ENCODE results near the gene CRYBG3. TPM values are rescaled to one million over a fixed set of nuclear protein-coding genes. Genes with fewer than 3 reads are reported as not detected.

Gene CRYBG3
- total and polyA plus RNA-seq, 2 of the 13 experiments (the other 11 are each of a cell fraction or from before 2014, with no cell fraction given): 3.8 to 15.9 TPM

- no peak for TF ChIP-seq PITX1 (CRISPR knock-in tag; IDR thresholded peaks at IDR 0.05)
Measured at GRCh38 chr3:97938444-97938843, 116.6 kb downstream of the CRYBG3 start (continued).

- DNase-seq (ENCODE audit: low spot score): no peak
- H3K79me2 ChIP-seq (ENCODE audit: insufficient read depth, low read length): no peaks in the 10 kb centered on the region
- no peak overlapping the region for H3K9ac ChIP-seq (ENCODE audit: insufficient read depth, low read depth, low read length)
- H4K20me1 ChIP-seq (ENCODE audit: insufficient read depth, low read length): no peaks in the 10 kb centered on the region
- no peak overlapping the region for H2AFZ ChIP-seq (ENCODE audit: low read length)
- POLR2A ChIA-PET: no interaction called here
- H3K27me3 ChIP-seq (ENCODE audit: control insufficient read depth in 1 of 2, insufficient read depth in 2 of 2, low read length in 2 of 2): no peaks in the 10 kb centered on the region
- no peaks in the 10 kb centered on the region for H3K4me1 ChIP-seq (ENCODE audit: insufficient read depth, low read length)
- no TSS peak for BruUV-seq (replicated peaks)
- H3K36me3 ChIP-seq (replicated peaks in 1 of 2; ENCODE audit: control insufficient read depth in 1 of 2, insufficient read depth in 2 of 2, low read length in 2 of 2): peaks cover 3 to 23% of the 10 kb centered on the region in 2 experiments; a peak in 4 of 5 replicates
- no peak for FAIRE-seq
- CTCF ChIA-PET (ENCODE audit: low intra/inter-chr PET ratio, low total read pairs): no interaction called here
- no peak overlapping the region for H3K4me2 ChIP-seq (ENCODE audit: low read depth, low read length)
- in situ Hi-C loops (cut with HindIII; ENCODE audit: extremely low pct_ligation_motif_present, low pct_unique_long_range_greater_than_20kb): no loop called here
- intact Hi-C loops (cut with micrococcal nuclease; ENCODE audit: unreplicated experiment): no loop called here
- H3K4me3 ChIP-seq (replicated peaks in 1 of 3; ENCODE audit: insufficient read depth in 1 of 3, low read depth in 2 of 3, low read length in 3 of 3): no peak overlapping the region
- no peak overlapping the region for H3K27ac ChIP-seq (ENCODE audit: extremely low read length, insufficient read depth, low read length)
- no peak for ATAC-seq
- TF ChIP-seq DNMT1 (CRISPR knock-in tag; IDR thresholded peaks at IDR 0.05) (no peak), TFAP4 (IDR thresholded peaks at IDR 0.05; ENCODE audit: borderline replicate concordance, low read depth) (no peak), ZNF484 (CRISPR knock-in tag; IDR thresholded peaks at IDR 0.05; ENCODE audit: borderline replicate concordance, low read depth) (no peak), NFE2L1 (CRISPR knock-in tag; IDR thresholded peaks at IDR 0.05; ENCODE audit: borderline replicate concordance) (no peak), RARA (CRISPR knock-in tag; IDR thresholded peaks at IDR 0.05) (no peak), ZNF713 (CRISPR knock-in tag; IDR thresholded peaks at IDR 0.05) (no peak), SRY (CRISPR knock-in tag; IDR thresholded peaks at IDR 0.05) (no peak), GRHL1 (CRISPR knock-in tag; conservative IDR thresholded peaks at IDR 0.05) (no peak), POLR2AphosphoS5 (IDR thresholded peaks at IDR 0.05; ENCODE audit: low read depth, low read length) (0 out of 2 replicates have a peak, but pooled peaks have one; percentile 2)
- H3K9me3 ChIP-seq (ENCODE audit: low read length): no peaks in the 10 kb centered on the region
- WGBS (ENCODE audit: low lambda C conversion rate): 97% methylated on average over 2 of the region's 2 CpGs
Measured at GRCh38 chr3:97939401-97939800, 117.6 kb downstream of the CRYBG3 start.
